GM12892 (cell line): ENCODE results near the gene TMEM259.

Experiments used
- DNase-seq: peaks from one replicate; pipeline ENCODE4 v3.0.0; 2011; ENCODE audit not compliant: insufficient read length
- FAIRE-seq: peaks from 2 replicates; lab custom pipeline; 2011; peaks lifted over from hg19 to GRCh38; lab: Jason Lieb, UNC
- POLR2A ChIP-seq: IDR thresholded peaks from 2 replicates; pipeline ENCODE4 v1.6.1; 2011; ENCODE audit warnings: low read depth, low read length, control low read depth
- POLR2AphosphoS5 ChIP-seq: IDR thresholded peaks from 2 replicates; pipeline ENCODE4 v1.6.1; 2011; ENCODE audit warnings: low read depth, low read length, control low read depth
- TAF1 ChIP-seq: IDR thresholded peaks from 2 replicates; pipeline ENCODE4 v1.6.1; 2011; ENCODE audit warnings: low read depth, mild to moderate bottlenecking, control low read depth, low read length, borderline replicate concordance

The TMEM259 gene

DNA sequence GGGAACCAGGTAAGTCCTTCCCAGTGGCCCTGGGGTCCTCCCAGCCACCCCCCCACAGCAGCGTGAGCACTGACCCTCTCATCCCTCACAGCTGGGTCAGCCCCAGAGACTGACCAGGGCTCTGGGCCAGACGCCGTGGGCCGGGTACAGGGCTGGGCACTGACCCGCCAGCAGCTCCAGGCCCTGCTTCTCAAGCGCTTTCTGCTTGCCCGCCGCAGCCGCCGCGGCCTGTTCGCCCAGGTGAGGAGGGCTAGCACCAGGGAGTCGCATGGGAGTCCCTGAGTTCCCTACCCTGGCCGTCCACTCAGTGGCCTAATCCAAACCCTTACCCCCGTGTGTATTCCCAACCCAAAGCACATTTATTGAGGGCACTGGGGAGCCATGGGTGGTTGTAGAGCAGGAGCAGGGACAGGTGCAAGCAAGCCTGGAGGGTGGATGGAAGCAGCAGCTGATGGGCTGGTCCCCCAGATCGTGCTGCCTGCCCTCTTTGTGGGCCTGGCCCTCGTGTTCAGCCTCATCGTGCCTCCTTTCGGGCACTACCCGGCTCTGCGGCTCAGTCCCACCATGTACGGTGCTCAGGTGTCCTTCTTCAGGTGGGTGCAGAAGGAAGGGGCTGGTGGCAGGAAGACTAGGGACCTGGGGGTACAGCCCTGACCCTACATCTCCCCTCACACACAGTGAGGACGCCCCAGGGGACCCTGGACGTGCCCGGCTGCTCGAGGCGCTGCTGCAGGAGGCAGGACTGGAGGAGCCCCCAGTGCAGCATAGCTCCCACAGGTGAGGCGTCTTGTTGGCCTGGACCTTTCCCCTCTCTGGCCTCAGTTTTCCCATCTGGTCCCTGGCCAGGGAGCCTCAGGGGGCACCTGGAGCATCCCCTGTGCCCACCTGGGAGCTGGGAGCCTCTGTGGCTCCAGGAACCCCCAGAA lies 33.4 kb upstream of the TMEM259 start:
- TF ChIP-seq POLR2AphosphoS5 (no peak), TAF1 (no peak), POLR2A (no peak)
- FAIRE-seq (no peak), DNase-seq (no peak)

GRCh38 chr19:1053176-1054101 lies 32.5 kb upstream of the TMEM259 start:
- DNase-seq (no peak), FAIRE-seq (no peak)
- TF ChIP-seq POLR2A (no peak), POLR2AphosphoS5 (no peak), TAF1 (no peak)

- DNase-seq: no peak
- TF ChIP-seq POLR2AphosphoS5 (no peak), POLR2A (no peak), TAF1 (no peak)
- no peak for FAIRE-seq
Observed at GRCh38 chr19:1052349-1052975, 31.5 kb upstream of the TMEM259 start.

DNA sequence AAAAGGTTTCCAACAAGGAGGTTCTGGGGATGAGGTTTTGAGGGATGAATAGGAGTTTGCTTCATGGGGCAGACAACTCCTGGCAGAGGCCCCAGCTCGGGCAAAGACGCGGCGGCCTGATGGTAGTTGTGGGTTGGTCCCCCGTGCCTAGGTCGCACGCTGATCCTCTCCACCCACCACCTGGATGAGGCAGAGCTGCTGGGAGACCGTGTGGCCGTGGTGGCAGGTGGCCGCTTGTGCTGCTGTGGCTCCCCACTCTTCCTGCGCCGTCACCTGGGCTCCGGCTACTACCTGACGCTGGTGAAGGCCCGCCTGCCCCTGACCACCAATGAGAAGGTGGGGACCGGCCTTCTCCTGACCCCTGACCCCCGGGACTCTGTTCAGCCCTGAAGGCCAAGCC lies 30.9 kb upstream of the TMEM259 start:
- FAIRE-seq (no peak), DNase-seq (no peak)
- TF ChIP-seq POLR2AphosphoS5 (no peak), POLR2A (no peak), TAF1 (no peak)

DNA sequence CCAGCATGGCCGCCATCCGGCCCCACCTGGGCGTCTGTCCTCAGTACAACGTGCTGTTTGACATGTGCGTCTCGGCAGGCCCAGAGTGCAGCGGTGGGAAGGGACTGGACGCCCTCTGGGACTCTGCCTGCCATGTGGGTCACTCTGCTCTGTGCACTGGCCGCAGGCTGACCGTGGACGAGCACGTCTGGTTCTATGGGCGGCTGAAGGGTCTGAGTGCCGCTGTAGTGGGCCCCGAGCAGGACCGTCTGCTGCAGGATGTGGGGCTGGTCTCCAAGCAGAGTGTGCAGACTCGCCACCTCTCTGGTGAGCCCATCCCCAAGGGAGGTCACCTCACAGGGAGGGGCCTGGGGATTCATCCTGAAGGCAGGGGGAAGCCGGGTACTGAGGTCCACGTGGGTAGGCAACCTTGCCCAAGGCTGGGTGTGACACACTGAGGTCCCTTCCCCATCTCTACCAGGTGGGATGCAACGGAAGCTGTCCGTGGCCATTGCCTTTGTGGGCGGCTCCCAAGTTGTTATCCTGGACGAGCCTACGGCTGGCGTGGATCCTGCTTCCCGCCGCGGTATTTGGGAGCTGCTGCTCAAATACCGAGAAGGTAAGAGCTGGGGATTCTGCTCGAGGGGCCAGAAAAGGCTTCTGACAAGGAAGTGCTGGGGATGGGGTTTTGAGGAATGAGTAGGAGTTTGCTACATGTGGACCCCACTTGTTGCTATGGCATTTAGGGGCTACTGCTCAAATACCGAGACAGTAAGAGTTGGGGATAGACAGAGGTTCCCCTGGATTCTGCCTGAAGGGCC lies 30.3 kb upstream of the TMEM259 start:
- DNase-seq: no peak
- no peak for TF ChIP-seq TAF1
- TF ChIP-seq POLR2A: no peak
- TF ChIP-seq POLR2AphosphoS5: no peak
- no peak for FAIRE-seq

DNA sequence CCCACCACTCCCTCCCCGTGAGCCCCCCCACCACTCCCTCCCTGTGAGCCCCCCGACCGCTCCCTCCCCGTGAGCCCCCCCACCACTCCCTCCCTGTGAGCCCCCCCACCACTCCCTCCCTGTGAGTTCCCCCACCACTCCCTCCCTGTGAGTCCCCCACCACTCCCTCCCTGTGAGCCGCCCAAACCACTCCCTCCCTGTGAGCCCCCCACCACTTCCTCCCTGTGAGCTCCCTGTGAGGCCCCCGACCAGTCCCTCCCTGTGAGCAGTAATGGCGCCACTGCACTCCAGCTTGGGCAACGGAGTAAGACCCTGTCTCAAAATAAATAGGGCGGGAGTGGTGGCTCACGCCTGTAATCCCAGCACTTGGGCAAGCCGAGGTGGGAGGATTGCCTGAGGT lies 28.9 kb upstream of the TMEM259 start:
- no peak for FAIRE-seq

GRCh38 chr19:1049106-1049505 lies 28.2 kb upstream of the TMEM259 start:
- no peak for DNase-seq
- TF ChIP-seq POLR2AphosphoS5 (no peak), POLR2A (no peak), TAF1 (no peak)
- FAIRE-seq: no peak

More for the DNA sequence above, 28.9 kb upstream of the TMEM259 start:
- no peak for DNase-seq
- TF ChIP-seq TAF1: no peak
- no peak for TF ChIP-seq POLR2AphosphoS5
- no peak for TF ChIP-seq POLR2A

GRCh38 chr19:1047696-1048147 lies 26.8 kb upstream of the TMEM259 start:
- TF ChIP-seq POLR2A (no peak), POLR2AphosphoS5 (no peak), TAF1 (no peak)
- no peak for FAIRE-seq
- no peak for DNase-seq

- DNase-seq (no peak), FAIRE-seq (no peak)
- TF ChIP-seq POLR2A (no peak), POLR2AphosphoS5 (no peak), TAF1 (no peak)
Observed at GRCh38 chr19:1046836-1047695, 26.1 kb upstream of the TMEM259 start.

- no peak for TF ChIP-seq TAF1
- no peak for TF ChIP-seq POLR2AphosphoS5
- no peak for TF ChIP-seq POLR2A
- no peak for FAIRE-seq
Observed at GRCh38 chr19:1046117-1046626, 25.2 kb upstream of the TMEM259 start.

DNA sequence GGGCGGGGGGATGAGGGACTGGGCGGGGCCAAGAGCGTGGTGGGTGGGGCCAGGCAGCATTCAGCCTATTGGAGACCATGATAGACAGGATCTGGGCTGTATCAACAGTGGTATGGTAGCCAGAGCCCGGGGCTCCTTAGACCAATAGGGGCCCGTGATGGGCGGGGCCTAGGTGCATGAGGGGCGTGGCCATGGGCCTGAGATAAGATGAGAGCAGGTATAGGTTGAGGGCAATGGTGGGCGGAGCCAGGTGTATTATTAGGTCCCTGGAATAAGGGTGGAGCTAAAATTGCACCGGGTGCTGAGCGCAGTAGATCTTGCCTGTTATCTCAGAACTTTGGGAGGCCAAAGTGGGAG lies 24.3 kb upstream of the TMEM259 start:
- FAIRE-seq: peak; percentile 36
- TF ChIP-seq POLR2AphosphoS5: no peak
- TF ChIP-seq POLR2A: no peak
- TF ChIP-seq TAF1: no peak
- no peak for DNase-seq

More at GRCh38 chr19:1046117-1046626, 25.2 kb upstream of the TMEM259 start:
- DNase-seq: no peak
